Measurements from ENCODE around the gene SPINK2. TPM values are rescaled to one million over a fixed set of nuclear protein-coding genes. Genes with fewer than 3 reads are reported as not detected.

The SPINK2 gene
- polyA plus RNA-seq (2012; ENCODE audit: insufficient read length, low read depth), result not detected

DNA sequence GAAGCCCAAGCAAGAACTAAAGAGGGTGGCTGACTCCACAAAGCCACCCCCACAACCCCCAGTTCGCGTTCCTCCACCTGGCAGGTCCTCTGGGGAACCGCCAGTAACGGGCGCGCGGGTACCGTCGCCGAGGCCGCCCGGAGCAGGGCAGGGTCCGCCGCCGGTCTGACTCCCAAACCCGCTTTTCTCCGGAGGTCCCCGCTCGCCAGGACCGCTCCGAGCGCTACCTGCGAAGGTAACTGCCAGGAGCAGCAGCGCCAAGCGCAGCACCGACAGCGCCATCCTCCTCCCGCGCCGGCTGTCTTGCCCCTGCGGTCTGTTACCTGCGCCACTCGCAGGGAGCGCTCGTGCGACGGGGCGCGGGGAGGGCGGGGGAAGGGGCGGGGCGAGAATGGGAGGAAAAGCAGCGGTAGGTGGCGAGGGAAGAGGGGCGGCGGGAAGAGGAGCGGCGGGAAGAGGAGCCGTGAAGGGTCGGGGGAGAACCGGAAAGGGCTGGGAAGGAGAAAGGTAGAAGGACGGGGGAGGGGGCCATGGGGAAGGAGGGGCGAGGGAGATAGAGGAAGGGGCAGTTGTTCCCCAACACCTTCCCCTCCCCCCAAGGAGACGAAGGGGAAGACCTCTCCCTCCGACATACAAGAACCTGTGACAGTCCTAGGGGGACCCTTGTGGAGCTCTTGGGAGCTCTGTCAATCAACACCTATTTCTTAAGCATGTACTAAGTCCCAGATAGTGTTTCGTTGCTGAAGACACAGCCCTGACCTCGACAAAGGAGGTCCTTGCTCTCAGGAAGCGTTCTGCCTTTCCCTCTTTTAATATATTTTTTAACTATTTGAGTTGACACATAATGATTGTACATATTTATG lies at the start of gene SPINK2:
Gene SPINK2, minus strand, starts transcription at position 321 of the 863 bp plus-strand sequence. Its CDS starts 39 bp downstream, at position 282.
- TF ChIP-seq TAF1 (IDR thresholded peaks at IDR 0.05; ENCODE audit: borderline replicate concordance, insufficient read depth, low read length) (no peak), FOXP2 (optimal IDR thresholded peaks at IDR 0.05; ENCODE audit: borderline replicate concordance, extremely low read depth, extremely low read length, insufficient read depth) (no peak), REST (IDR thresholded peaks at IDR 0.05; ENCODE audit: insufficient read depth in 1 of 2, low read depth in 2 of 2, low read length in 2 of 2) (no peak), SIN3A (IDR thresholded peaks at IDR 0.05; ENCODE audit: borderline replicate concordance, insufficient read depth, low read length) (no peak), POLR2AphosphoS5 (IDR thresholded peaks at IDR 0.05; ENCODE audit: low read depth, low read length) (no peak)

- TF ChIP-seq FOXP2 (optimal IDR thresholded peaks at IDR 0.05; ENCODE audit: borderline replicate concordance, extremely low read depth, extremely low read length, insufficient read depth), result no peak
- no peak for TF ChIP-seq REST (IDR thresholded peaks at IDR 0.05; ENCODE audit: insufficient read depth in 1 of 2, low read depth in 2 of 2, low read length in 2 of 2)
- no peak for TF ChIP-seq POLR2AphosphoS5 (IDR thresholded peaks at IDR 0.05; ENCODE audit: low read depth, low read length)
- no peak for TF ChIP-seq TAF1 (IDR thresholded peaks at IDR 0.05; ENCODE audit: borderline replicate concordance, insufficient read depth, low read length)
- TF ChIP-seq SIN3A (IDR thresholded peaks at IDR 0.05; ENCODE audit: borderline replicate concordance, insufficient read depth, low read length), result no peak
Measured at GRCh38 chr4:56870946-56871345, 49.4 kb upstream of the SPINK2 start.

DNA sequence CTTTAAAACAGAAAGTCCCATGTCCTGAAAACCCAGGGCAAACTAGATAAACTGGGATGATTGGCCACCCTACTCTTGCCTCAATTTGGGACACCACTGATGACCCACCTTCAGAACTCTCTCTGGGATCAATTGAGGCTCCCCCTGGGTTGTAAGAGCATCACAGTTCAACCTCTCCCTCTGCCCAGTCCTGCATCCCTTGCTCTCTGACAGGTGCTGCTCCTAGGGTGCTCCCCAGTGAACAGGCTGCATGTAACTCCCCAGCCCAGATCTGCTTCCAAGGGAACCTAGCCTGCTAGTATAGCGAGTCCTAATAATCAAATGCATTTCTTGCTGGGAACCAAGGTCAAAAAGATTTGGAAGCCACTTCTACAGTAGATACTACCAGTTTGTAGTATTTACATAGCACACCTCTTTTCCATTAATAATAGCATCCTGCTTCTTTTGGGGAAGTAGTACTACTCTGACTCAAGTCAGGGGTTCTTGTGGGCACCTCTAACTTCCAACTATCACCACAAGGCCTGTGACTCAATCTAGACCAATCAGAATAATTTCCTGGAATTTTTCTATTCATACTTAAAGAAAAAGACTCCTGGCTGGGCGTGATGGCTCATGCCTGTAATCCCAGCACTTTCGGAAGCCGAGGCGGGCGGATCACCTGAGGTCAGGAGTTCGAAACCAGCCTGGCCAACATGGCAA lies 42.1 kb upstream of the SPINK2 start:
- TF ChIP-seq POLR2AphosphoS5 (IDR thresholded peaks at IDR 0.05; ENCODE audit: low read depth, low read length) (no peak), REST (IDR thresholded peaks at IDR 0.05; ENCODE audit: insufficient read depth in 1 of 2, low read depth in 2 of 2, low read length in 2 of 2) (no peak), SIN3A (IDR thresholded peaks at IDR 0.05; ENCODE audit: borderline replicate concordance, insufficient read depth, low read length) (no peak), FOXP2 (optimal IDR thresholded peaks at IDR 0.05; ENCODE audit: borderline replicate concordance, extremely low read depth, extremely low read length, insufficient read depth) (no peak)

- TF ChIP-seq POLR2AphosphoS5 (IDR thresholded peaks at IDR 0.05; ENCODE audit: low read depth, low read length) (no peak), TAF1 (IDR thresholded peaks at IDR 0.05; ENCODE audit: borderline replicate concordance, insufficient read depth, low read length) (no peak), SIN3A (IDR thresholded peaks at IDR 0.05; ENCODE audit: borderline replicate concordance, insufficient read depth, low read length) (no peak), REST (IDR thresholded peaks at IDR 0.05; ENCODE audit: insufficient read depth in 1 of 2, low read depth in 2 of 2, low read length in 2 of 2) (no peak), FOXP2 (optimal IDR thresholded peaks at IDR 0.05; ENCODE audit: borderline replicate concordance, extremely low read depth, extremely low read length, insufficient read depth) (no peak)
Measured at GRCh38 chr4:56861360-56861759, 39.9 kb upstream of the SPINK2 start.

All from PFSK-1 (cell line).